Heart left ventricle (tissue), 16 donors: ENCODE data around the gene FXYD3. TPM values are rescaled to one million over a fixed set of nuclear protein-coding genes. Genes with fewer than 3 reads are reported as not detected.
A peak's percentile ranks its signal among the peaks of the same experiment; 100 is the strongest.

ENCODE experiments used
- ATAC-seq, 4 donors: fragments of 200-7000 bp; cut with Tn5 transposase; one replicate each; pipeline ENCODE4 v1.9.1; 2020 to 2022; ENCODE audit warnings: moderate library complexity in 4 of 4, mild to moderate bottlenecking in 3 of 4, moderate number of reproducible peaks in 1 of 4
- DNase-seq, 5 donors: peaks; one replicate each; pipeline ENCODE4 v3.0.0-alpha.2; 2020
- H3K27ac ChIP-seq, 12 donors: fragments of 200-600 bp; sonication (generic) in 4 of 12; one replicate each; pipeline versions ENCODE4 v1.5.0 to v1.8.0; 2016 to 2022; ENCODE audit warnings: mild to moderate bottlenecking in 2 of 12
- H3K27me3 ChIP-seq, 9 donors: fragments of 200-600 bp; sonication (generic) in 2 of 9; one replicate each; pipeline versions ENCODE4 v1.5.1 to v1.8.0; 2016 to 2022; ENCODE audit warnings: mild to moderate bottlenecking in 3 of 9
- H3K36me3 ChIP-seq, 9 donors: fragments of 200-600 bp; sonication (generic) in 2 of 9; one replicate each; pipeline versions ENCODE4 v1.5.0 to v1.8.0; 2018 to 2022; ENCODE audit warnings: mild to moderate bottlenecking in 2 of 9
- H3K4me1 ChIP-seq, 12 donors: fragments of 200-600 bp; sonication (generic) in 4 of 12; one replicate each; pipeline versions ENCODE4 v1.5.0 to v1.8.0; 2016 to 2022; ENCODE audit warnings: mild to moderate bottlenecking in 3 of 12
- H3K4me3 ChIP-seq, 12 donors: fragments of 200-600 bp; sonication (generic) in 4 of 12; one replicate each; pipeline versions ENCODE4 v1.5.0 to v1.8.0; 2017 to 2022; ENCODE audit warnings: mild to moderate bottlenecking in 9 of 12, moderate library complexity in 4 of 12
- H3K9me3 ChIP-seq, 12 donors: fragments of 200-600 bp; sonication (generic) in 4 of 12; one replicate each; pipeline versions ENCODE4 v1.5.0 to v1.8.0; 2016 to 2022; ENCODE audit warnings: mild to moderate bottlenecking in 1 of 12
- POLR2A ChIP-seq, 2 donors: fragments of 450-650 bp; IDR thresholded peaks; one replicate each; pipeline ENCODE4 v1.6.1; 2017; ENCODE audit warnings: antibody characterized with exemption in 2 of 2, mild to moderate bottlenecking in 2 of 2, moderate library complexity in 2 of 2
- WGBS, 4 donors: extraction: QIAGEN DNeasy Blood & Tissue Kit in 2 of 4; methylation state at CpG; one replicate each; pipeline versions ENCODE4 v1.1.5 to v1.1.7; 2013 to 2018; 5-methylcytosine and 5-hydroxymethylcytosine counted together
- intact Hi-C, 10 donors: fragments of 100-400 bp; cut with DNase I; formaldehyde crosslinking; loops; one replicate each; pipeline versions ENCODE4 v1.11.1 to v1.14.2; 2022
- polyA plus RNA-seq, 2 donors: library from polyadenylated mRNA; stranded (reverse); fragments of 200-250 nt; gene quantifications; one replicate each; pipeline ENCODE4 v1.2.3, GENCODE V29; 2013
- total RNA-seq, 9 donors: library from RNA; depleted of rRNA in 2 of 9; stranded (reverse); fragments of >200 nt in 2 of 9; fragmentation: NEBNext Ultra II Directional in 3 of 9; extraction: Animal tissue kit (Norgen Biotek cat#: 25700) in 3 of 9; gene quantifications; one replicate each; pipeline versions ENCODE4 v1.1.0 to v1.2.4, GENCODE V29; 2016 to 2023
- TF ChIP-seq, protein P1 (sequence below), 12 donors: fragments of 200-600 bp; sonication (generic) in 4 of 12; IDR thresholded peaks; one replicate each; pipeline versions ENCODE4 v1.5.0 to v1.8.0; 2018 to 2022; ENCODE audit warnings: antibody characterized with exemption in 12 of 12, mild to moderate bottlenecking in 5 of 12
- donor health status: ischemic (EF 13 %, LVEDD 7.1; RV severe dilation, severe dysfunction).
- donor health status: healthy with polysubstance abuse.
- donor health status: DM: no; HTN: yes; CAD: no.
- donor health status: DM: no; HTN: no; CAD: no.
- donor health status: ischemic (EF 25% LVEDD 6.9; RV normal size, moderate dysfunction).
- donor health status: ischemic (EF 25% LVEDD 5.7; RV mildly dilated, moderate dysfunction).
- donor health status: healthy.
- donor health status: DM: yes; HTN: yes; CAD: no.
- donor health status: ischemic (EF 35%, LVEDD 5.7; RV mildly dilated, moderate dysfunction).
- donor health status: nonischemic (EF 11% LVEDD 7.7; RV severe dilation, severe dysfunction).
- donor health status: DM: yes; HTN: yes; CAD: no.
- donor health status: PGD.
- donor health status: ischemic (EF 29% LVEDD 5.4; RV normal size, mild dysfunction).
- donor health status: nonischemic (EF 23%, LVEDD 6.1; RV moderate dilation, normal function).

Gene FXYD3
- total and polyA plus RNA-seq, 11 donors = 0.37 to 2.5 (median 0.93) TPM; not detected in 3

- no peak for ATAC-seq
- H3K27ac ChIP-seq = peak overlapping the region in 9 of 12 donors; percentile 82 to 94 (median 90)
- H3K27me3 ChIP-seq = no peaks in the 10 kb centered on the region
- no peaks in the 10 kb centered on the region for H3K9me3 ChIP-seq
- peaks cover 0 to 32% (median 12%) of the 10 kb centered on the region in 12 donors for H3K4me1 ChIP-seq
- peak in 1 of 5 donors; percentile 34 for DNase-seq
- TF ChIP-seq POLR2A (IDR thresholded peaks at IDR 0.05) = no peak
- TF ChIP-seq, protein P1, sequence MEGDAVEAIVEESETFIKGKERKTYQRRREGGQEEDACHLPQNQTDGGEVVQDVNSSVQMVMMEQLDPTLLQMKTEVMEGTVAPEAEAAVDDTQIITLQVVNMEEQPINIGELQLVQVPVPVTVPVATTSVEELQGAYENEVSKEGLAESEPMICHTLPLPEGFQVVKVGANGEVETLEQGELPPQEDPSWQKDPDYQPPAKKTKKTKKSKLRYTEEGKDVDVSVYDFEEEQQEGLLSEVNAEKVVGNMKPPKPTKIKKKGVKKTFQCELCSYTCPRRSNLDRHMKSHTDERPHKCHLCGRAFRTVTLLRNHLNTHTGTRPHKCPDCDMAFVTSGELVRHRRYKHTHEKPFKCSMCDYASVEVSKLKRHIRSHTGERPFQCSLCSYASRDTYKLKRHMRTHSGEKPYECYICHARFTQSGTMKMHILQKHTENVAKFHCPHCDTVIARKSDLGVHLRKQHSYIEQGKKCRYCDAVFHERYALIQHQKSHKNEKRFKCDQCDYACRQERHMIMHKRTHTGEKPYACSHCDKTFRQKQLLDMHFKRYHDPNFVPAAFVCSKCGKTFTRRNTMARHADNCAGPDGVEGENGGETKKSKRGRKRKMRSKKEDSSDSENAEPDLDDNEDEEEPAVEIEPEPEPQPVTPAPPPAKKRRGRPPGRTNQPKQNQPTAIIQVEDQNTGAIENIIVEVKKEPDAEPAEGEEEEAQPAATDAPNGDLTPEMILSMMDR (IDR thresholded peaks at IDR 0.05) = no peak
- no peaks in the 10 kb centered on the region for H3K36me3 ChIP-seq
- H3K4me3 ChIP-seq = no peak overlapping the region
- intact Hi-C loops = no loop called here
- 89 to 94% (median 90%) methylated on average over 16 to 19 of the region's 19 CpGs for WGBS, 4 donors
Observed at GRCh38 chr19:35125270-35125717, 9.7 kb downstream of the FXYD3 start.

GRCh38 chr19:35125749-35126623, 10.4 kb downstream of the FXYD3 start:
- Histone ChIP-seq H3K36me3 (no peaks in the 10 kb centered on the region), H3K9me3 (no peaks in the 10 kb centered on the region), H3K4me1 (peaks cover 0 to 30% (median 12%) of the 10 kb centered on the region in 12 donors), H3K27ac (peak overlapping the region in 5 of 12 donors; percentile 10 to 37 (median 26)), H3K4me3 (peak overlapping the region in 4 of 12 donors; percentile 5 to 22 (median 18)), H3K27me3 (no peaks in the 10 kb centered on the region)
- TF ChIP-seq, protein P1 (IDR thresholded peaks at IDR 0.05) = no peak
- TF ChIP-seq POLR2A (IDR thresholded peaks at IDR 0.05) = no peak
- DNase-seq = no peak
- intact Hi-C loops = no loop called here
- ATAC-seq = no peak
- 87 to 94% (median 91%) methylated on average over 12 to 35 of the region's 35 CpGs for WGBS, 4 donors

- ATAC-seq = no peak
- Histone ChIP-seq H3K4me3 (peak overlapping the region in 4 of 12 donors; percentile 5 to 22 (median 18)), H3K4me1 (peaks cover 0 to 30% (median 12%) of the 10 kb centered on the region in 12 donors), H3K27ac (peak overlapping the region in 5 of 12 donors; percentile 10 to 37 (median 26)), H3K36me3 (no peaks in the 10 kb centered on the region), H3K27me3 (no peaks in the 10 kb centered on the region), H3K9me3 (no peaks in the 10 kb centered on the region)
- intact Hi-C loops = no loop called here
- TF ChIP-seq, protein P1 (IDR thresholded peaks at IDR 0.05) = no peak
- no peak for TF ChIP-seq POLR2A (IDR thresholded peaks at IDR 0.05)
- DNase-seq = peak in 1 of 5 donors; percentile 34
- 35 to 60% (median 46%) methylated on average over 8 to 20 of the region's 20 CpGs for WGBS, 4 donors
Observed at GRCh38 chr19:35126624-35126959, 11.0 kb downstream of the FXYD3 start.

GRCh38 chr19:35127871-35128270, 12.2 kb downstream of the FXYD3 start:
- ATAC-seq = no peak
- 78 to 96% (median 84%) methylated on average over 7 of the region's 7 CpGs for WGBS, 4 donors
- Histone ChIP-seq H3K36me3 (no peaks in the 10 kb centered on the region), H3K9me3 (no peaks in the 10 kb centered on the region), H3K27ac (no peak overlapping the region), H3K4me1 (peaks cover 0 to 27% (median 12%) of the 10 kb centered on the region in 12 donors), H3K27me3 (no peaks in the 10 kb centered on the region), H3K4me3 (no peak overlapping the region)
- no peak for DNase-seq
- TF ChIP-seq, protein P1 (IDR thresholded peaks at IDR 0.05) = no peak
- TF ChIP-seq POLR2A (IDR thresholded peaks at IDR 0.05) = no peak
- intact Hi-C loops = no loop called here
